Heart left ventricle (tissue), 13 donors: Measurements from ENCODE around the gene FCSK.

ENCODE experiments used
- POLR2A ChIP-seq, 2 donors: fragments of 450-650 bp; IDR thresholded peaks; one replicate each; pipeline ENCODE4 v1.6.1; 2017; ENCODE audit warnings: antibody characterized with exemption in 2 of 2, mild to moderate bottlenecking in 2 of 2, moderate library complexity in 2 of 2
- TF ChIP-seq, protein P1 (sequence below), 12 donors: fragments of 200-600 bp; sonication (generic) in 4 of 12; IDR thresholded peaks; one replicate each; pipeline versions ENCODE4 v1.5.0 to v1.8.0; 2018 to 2022; ENCODE audit warnings: antibody characterized with exemption in 12 of 12, mild to moderate bottlenecking in 5 of 12
- donor health status: ischemic (EF 13 %, LVEDD 7.1; RV severe dilation, severe dysfunction).
- donor health status: DM: no; HTN: yes; CAD: no.
- donor health status: DM: no; HTN: no; CAD: no.
- donor health status: ischemic (EF 25% LVEDD 6.9; RV normal size, moderate dysfunction).
- donor health status: ischemic (EF 25% LVEDD 5.7; RV mildly dilated, moderate dysfunction).
- donor health status: ischemic (EF 35%, LVEDD 5.7; RV mildly dilated, moderate dysfunction).
- donor health status: nonischemic (EF 11% LVEDD 7.7; RV severe dilation, severe dysfunction).
- donor health status: DM: yes; HTN: yes; CAD: no.
- donor health status: PGD.
- donor health status: ischemic (EF 29% LVEDD 5.4; RV normal size, mild dysfunction).
- donor health status: nonischemic (EF 23%, LVEDD 6.1; RV moderate dilation, normal function).

DNA sequence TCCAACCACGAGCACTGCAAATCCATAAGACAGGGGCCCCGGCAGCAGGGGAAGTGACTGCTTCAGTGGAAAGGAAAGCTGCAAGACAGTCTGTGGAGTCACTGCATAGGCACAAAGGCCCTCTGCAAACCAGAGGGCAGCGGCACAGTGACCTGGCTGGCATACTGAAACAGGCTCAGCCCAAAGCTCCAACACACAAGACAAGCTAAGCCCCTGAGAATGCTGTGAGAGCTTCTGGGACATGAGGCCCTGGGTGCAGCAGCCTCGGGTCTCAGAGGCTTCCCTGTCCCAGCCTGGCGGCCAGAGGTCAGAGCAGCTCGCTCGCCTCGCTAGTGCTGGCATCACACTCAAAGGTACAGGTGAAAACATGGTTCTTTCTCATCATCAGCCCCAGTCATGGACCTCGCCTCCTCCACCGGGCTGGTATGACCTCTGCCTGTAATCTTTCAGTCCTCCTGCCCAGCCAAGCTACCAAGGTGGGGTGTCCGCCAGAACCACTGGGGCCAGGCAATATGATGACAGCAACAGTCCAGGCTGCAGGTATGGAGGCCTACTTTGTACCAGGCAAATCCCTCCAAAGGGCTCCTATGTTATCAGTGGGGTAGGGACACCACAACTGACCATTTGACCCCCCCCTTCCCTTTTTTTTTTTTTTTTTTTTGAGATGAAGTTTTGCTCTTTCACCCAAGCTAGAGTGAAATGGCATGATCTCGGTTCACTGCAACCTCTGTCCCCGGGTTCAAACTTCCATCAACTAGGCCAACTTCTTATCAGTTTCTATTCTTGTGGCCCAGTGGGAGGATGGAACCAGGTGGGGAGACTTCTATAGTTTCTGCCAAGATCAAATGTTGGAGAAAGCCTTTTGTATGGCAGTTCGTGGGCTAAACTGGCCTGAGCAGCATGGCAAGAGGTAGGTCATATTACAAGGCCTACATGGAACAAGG lies 34.7 kb upstream of the FCSK start:
- TF ChIP-seq POLR2A (IDR thresholded peaks at IDR 0.05), result no peak
- TF ChIP-seq, protein P1, sequence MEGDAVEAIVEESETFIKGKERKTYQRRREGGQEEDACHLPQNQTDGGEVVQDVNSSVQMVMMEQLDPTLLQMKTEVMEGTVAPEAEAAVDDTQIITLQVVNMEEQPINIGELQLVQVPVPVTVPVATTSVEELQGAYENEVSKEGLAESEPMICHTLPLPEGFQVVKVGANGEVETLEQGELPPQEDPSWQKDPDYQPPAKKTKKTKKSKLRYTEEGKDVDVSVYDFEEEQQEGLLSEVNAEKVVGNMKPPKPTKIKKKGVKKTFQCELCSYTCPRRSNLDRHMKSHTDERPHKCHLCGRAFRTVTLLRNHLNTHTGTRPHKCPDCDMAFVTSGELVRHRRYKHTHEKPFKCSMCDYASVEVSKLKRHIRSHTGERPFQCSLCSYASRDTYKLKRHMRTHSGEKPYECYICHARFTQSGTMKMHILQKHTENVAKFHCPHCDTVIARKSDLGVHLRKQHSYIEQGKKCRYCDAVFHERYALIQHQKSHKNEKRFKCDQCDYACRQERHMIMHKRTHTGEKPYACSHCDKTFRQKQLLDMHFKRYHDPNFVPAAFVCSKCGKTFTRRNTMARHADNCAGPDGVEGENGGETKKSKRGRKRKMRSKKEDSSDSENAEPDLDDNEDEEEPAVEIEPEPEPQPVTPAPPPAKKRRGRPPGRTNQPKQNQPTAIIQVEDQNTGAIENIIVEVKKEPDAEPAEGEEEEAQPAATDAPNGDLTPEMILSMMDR (IDR thresholded peaks at IDR 0.05), result no peak
